Right lobe of liver (tissue), 6 donors: ENCODE results near the gene MPHOSPH9. TPM values are rescaled to one million over a fixed set of nuclear protein-coding genes. Genes with fewer than 3 reads are reported as not detected.
A peak's percentile ranks its signal among the peaks of the same experiment; 100 is the strongest.

Source experiments
- ATAC-seq, 4 donors: fragments of 200-7000 bp; cut with Tn5 transposase; one replicate each; pipeline ENCODE4 v1.9.1; 2020; ENCODE audit warnings: mild to moderate bottlenecking in 4 of 4, moderate library complexity in 4 of 4
- DNase-seq, 3 donors: peaks; one replicate each; pipeline ENCODE4 v3.0.0-alpha.2; 2020
- H3K27ac ChIP-seq, 3 donors: fragments of 200-600 bp; one replicate each; pipeline ENCODE4 v1.8.0; 2022
- H3K27me3 ChIP-seq, 2 donors: fragments of 200-600 bp; one replicate each; pipeline ENCODE4 v1.8.0; 2022
- H3K36me3 ChIP-seq, 4 donors: fragments of 200-600 bp; sonication (generic) in 1 of 4; one replicate each; pipeline versions ENCODE4 v1.5.1 to v1.8.0; 2017 to 2022; ENCODE audit warnings: control low read depth in 1 of 4
- H3K4me1 ChIP-seq, 4 donors: fragments of 200-600 bp; sonication (generic) in 1 of 4; one replicate each; pipeline versions ENCODE4 v1.5.1 to v1.8.0; 2017 to 2022; ENCODE audit warnings: control low read depth in 1 of 4
- H3K4me3 ChIP-seq, 3 donors: fragments of 200-600 bp; one replicate each; pipeline ENCODE4 v1.8.0; 2022
- H3K9me3 ChIP-seq, 4 donors: fragments of 200-600 bp; sonication (generic) in 1 of 4; one replicate each; pipeline versions ENCODE4 v1.5.1 to v1.8.0; 2017 to 2022; ENCODE audit warnings: control low read depth in 1 of 4
- POLR2A ChIP-seq: fragments of 450-650 bp; IDR thresholded peaks from one replicate; pipeline ENCODE4 v1.6.1; 2017; ENCODE audit warnings: antibody characterized with exemption, mild to moderate bottlenecking
- WGBS: methylation state at CpG from one replicate; pipeline ENCODE4 v1.1.6; 2018; ENCODE audit warnings: low coverage, low lambda C conversion rate; ENCODE audit not compliant: insufficient coverage; ENCODE audit errors: missing lambda C conversion rate; 5-methylcytosine and 5-hydroxymethylcytosine counted together
- intact Hi-C, 2 donors: fragments of 100-400 bp; cut with DNase I; formaldehyde crosslinking; loops; one replicate each; pipeline versions ENCODE4 v1.11.2 to v1.14.1; 2022
- total RNA-seq, 6 experiments: library from RNA; depleted of rRNA in 2 of 6; stranded (reverse); fragments of >200 nt in 2 of 6; fragmentation: NEBNext Ultra II Directional in 3 of 6; extraction: Animal tissue kit (Norgen Biotek cat#: 25700) in 3 of 6; gene quantifications; one replicate each; pipeline versions ENCODE4 v1.1.0 to v1.2.4, GENCODE V29; 2016 to 2023
- TF ChIP-seq, protein P1 (sequence below), 4 donors: fragments of 200-600 bp in 3 of 4; fragments of 450-650 bp in 1 of 4; IDR thresholded peaks; one replicate each; pipeline versions ENCODE4 v1.5.1 to v1.8.0; 2016 to 2022; ENCODE audit warnings: antibody characterized with exemption in 4 of 4, mild to moderate bottlenecking in 2 of 4
- donor health status: DM: no; HTN: yes; CAD: no.
- donor health status: DM: no; HTN: no; CAD: no.
- donor health status: DM: no; HTN: no; CAD: no.
- donor health status: DM: no; HTN: yes; CAD: no.
- donor health status: DM: no; HTN: yes; CAD: no.

Gene MPHOSPH9
- total RNA-seq, 6 experiments from 2014 or later, result 14.5 to 25.7 (median 19.1) TPM

DNA sequence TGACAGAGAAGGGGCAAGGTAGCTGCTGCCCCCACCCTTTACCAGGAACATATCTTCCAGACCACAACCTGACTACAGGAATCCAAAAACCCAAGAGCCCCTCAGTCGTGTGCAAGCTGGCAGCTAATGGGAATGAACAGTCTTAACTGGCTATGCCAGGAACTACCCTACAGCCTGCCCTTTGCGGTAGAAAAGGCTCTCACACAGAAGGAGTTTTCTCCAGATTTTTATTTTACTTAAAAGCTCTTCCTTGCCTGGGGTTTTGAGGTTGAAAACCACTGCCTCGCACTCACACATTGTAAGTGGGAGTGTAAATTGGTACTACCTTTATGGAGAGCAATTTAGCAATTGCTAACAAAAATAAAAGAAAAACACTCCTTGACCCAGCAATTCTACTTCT, 110.3 kb downstream of the MPHOSPH9 start:
- no peaks in the 10 kb centered on the region for H3K27me3 ChIP-seq
- peaks cover 0 to 19% (median 8%) of the 10 kb centered on the region in 4 donors for H3K4me1 ChIP-seq
- intact Hi-C loops, result no loop called here
- H3K27ac ChIP-seq, result no peak overlapping the region
- no peaks in the 10 kb centered on the region for H3K36me3 ChIP-seq
- DNase-seq (no peak), ATAC-seq (no peak)
- no peaks in the 10 kb centered on the region for H3K9me3 ChIP-seq
- WGBS, result 92% methylated on average over 2 of the region's 3 CpGs
- no peak overlapping the region for H3K4me3 ChIP-seq
- no peak for TF ChIP-seq POLR2A
- TF ChIP-seq, protein P1, sequence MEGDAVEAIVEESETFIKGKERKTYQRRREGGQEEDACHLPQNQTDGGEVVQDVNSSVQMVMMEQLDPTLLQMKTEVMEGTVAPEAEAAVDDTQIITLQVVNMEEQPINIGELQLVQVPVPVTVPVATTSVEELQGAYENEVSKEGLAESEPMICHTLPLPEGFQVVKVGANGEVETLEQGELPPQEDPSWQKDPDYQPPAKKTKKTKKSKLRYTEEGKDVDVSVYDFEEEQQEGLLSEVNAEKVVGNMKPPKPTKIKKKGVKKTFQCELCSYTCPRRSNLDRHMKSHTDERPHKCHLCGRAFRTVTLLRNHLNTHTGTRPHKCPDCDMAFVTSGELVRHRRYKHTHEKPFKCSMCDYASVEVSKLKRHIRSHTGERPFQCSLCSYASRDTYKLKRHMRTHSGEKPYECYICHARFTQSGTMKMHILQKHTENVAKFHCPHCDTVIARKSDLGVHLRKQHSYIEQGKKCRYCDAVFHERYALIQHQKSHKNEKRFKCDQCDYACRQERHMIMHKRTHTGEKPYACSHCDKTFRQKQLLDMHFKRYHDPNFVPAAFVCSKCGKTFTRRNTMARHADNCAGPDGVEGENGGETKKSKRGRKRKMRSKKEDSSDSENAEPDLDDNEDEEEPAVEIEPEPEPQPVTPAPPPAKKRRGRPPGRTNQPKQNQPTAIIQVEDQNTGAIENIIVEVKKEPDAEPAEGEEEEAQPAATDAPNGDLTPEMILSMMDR (IDR thresholded peaks at IDR 0.05), result no peak

GRCh38 chr12:123121670-123122069, 111.3 kb downstream of the MPHOSPH9 start:
- H3K36me3 ChIP-seq, result no peaks in the 10 kb centered on the region
- ATAC-seq (peak; percentile 61 to 78 (median 75)), DNase-seq (no peak)
- no peaks in the 10 kb centered on the region for H3K9me3 ChIP-seq
- H3K27me3 ChIP-seq, result no peaks in the 10 kb centered on the region
- peaks cover 0 to 25% (median 9%) of the 10 kb centered on the region in 4 donors for H3K4me1 ChIP-seq
- H3K27ac ChIP-seq, result peak overlapping the region in 2 of 3 donors; percentile 3 to 57
- WGBS, result 67% methylated on average over 6 of the region's 6 CpGs
- no peak overlapping the region for H3K4me3 ChIP-seq
- intact Hi-C loops, result no loop called here
- TF ChIP-seq, protein P1 (IDR thresholded peaks at IDR 0.05), result no peak
- TF ChIP-seq POLR2A, result no peak

DNA sequence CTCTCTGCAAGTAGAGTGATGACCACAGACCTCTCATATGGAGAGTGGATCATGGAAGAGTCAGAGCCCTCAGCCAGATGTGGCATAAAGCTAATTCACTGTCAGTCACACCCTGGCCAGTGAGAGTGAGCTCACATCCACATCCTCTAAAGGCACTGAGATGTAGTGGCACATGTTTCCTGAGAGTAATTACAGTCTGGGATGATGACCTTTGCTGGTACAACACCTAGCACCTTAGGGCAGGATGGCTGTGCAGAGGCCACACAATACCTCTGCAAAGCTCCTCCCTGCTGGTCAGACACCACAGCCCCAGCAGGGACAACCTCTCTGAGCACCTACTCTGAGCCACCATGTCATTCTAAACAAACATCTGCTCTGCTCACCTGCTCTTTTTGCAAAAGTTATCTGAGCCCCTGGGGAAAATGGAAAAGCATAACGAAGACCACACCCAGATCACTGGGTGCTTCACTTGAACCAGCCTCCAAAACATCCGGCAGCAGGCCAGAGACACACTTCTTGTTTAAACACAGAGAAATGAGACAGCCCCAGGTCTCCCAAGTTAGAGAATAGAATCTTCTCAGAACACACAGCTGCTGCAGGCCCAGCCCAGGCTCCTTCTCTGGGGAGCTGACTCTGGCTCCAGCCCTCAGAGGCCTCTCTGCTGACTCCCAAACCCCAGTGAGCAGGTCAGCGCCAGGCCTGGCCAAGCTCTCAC, 112.3 kb downstream of the MPHOSPH9 start:
- ATAC-seq, result peak in 3 of 4 donors; percentile 17 to 27 (median 27)
- Histone ChIP-seq H3K36me3 (no peaks in the 10 kb centered on the region), H3K27me3 (no peaks in the 10 kb centered on the region), H3K4me3 (no peak overlapping the region), H3K4me1 (peaks cover 0 to 36% (median 13%) of the 10 kb centered on the region in 4 donors), H3K9me3 (no peaks in the 10 kb centered on the region), H3K27ac (peak overlapping the region in 2 of 3 donors; percentile 3 to 57)
- no peak for DNase-seq
- intact Hi-C loops, result no loop called here
- WGBS, result 42% methylated on average over 2 of the region's 3 CpGs
- TF ChIP-seq POLR2A, result no peak
- TF ChIP-seq, protein P1 (IDR thresholded peaks at IDR 0.05), result no peak

GRCh38 chr12:123119808-123120207, 113.1 kb downstream of the MPHOSPH9 start:
- H3K4me1 ChIP-seq, result peaks cover 0 to 42% (median 15%) of the 10 kb centered on the region in 4 donors
- no peak for ATAC-seq
- 89% methylated on average over 5 of the region's 7 CpGs for WGBS
- H3K27ac ChIP-seq, result no peak overlapping the region
- TF ChIP-seq, protein P1 (IDR thresholded peaks at IDR 0.05), result no peak
- TF ChIP-seq POLR2A, result no peak
- H3K27me3 ChIP-seq, result no peaks in the 10 kb centered on the region
- DNase-seq, result no peak
- intact Hi-C loops, result no loop called here
- no peaks in the 10 kb centered on the region for H3K9me3 ChIP-seq
- no peak overlapping the region for H3K4me3 ChIP-seq
- no peaks in the 10 kb centered on the region for H3K36me3 ChIP-seq
